ENCODE results near the gene IFITM5. TPM values are rescaled to one million over a fixed set of nuclear protein-coding genes. Genes with fewer than 3 reads are reported as not detected.

The IFITM5 gene
- total and polyA plus RNA-seq, 2 of the 8 experiments (the other 6 are each of a cell fraction or from before 2014, with no cell fraction given), result not detected

DNA sequence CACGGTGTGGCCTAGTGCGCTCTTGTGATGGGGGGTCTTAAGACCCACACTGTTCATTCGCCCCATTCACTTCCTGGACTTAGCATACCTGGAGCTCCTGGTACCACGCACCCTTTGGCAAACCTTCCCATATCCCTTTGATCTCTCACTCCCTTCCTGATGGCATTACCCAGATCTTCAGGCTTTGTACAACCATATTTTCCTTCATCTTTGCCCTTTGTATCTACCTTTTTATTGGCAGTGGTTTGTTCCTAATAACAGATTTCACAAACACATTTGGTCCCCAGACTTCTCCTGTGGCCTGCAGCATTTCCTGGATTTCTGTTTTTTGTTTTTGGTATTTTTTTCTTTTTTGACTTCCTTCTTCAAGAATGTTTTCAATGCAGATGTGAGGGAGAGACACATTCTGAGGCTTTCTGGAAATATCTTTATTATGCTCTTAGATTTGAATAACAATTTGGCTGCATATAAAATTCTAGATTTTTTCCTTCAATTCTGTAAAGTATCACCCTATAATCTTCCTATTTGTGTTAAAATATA, 37.4 kb upstream of the IFITM5 start:
- Histone ChIP-seq H3K4ac (replicated peaks; ENCODE audit: insufficient read length, low read depth, low read length) (peak overlapping the region; percentile 28), H2BK15ac (ENCODE audit: low read length) (peak overlapping the region; percentile 66; the same call in 1 of the 2 replicates), H4K8ac (ENCODE audit: extremely low read depth, insufficient read depth, low read length) (no peak overlapping the region), H2AK5ac (ENCODE audit: low read depth, low read length) (peak overlapping the region; percentile 93; the same call in 1 of the 2 replicates), H3K23me2 (ENCODE audit: low read depth, low read length) (no peaks in the 10 kb centered on the region), H3K23ac (ENCODE audit: insufficient read length) (no peak overlapping the region), H3K18ac (ENCODE audit: extremely low read depth, low read length) (peak overlapping the region; percentile 76), H2AFZ (ENCODE audit: low read length) (peak overlapping the region; percentile 68), H2BK20ac (ENCODE audit: low read length) (peak overlapping the region; percentile 40), H3K27me3 (replicated peaks in 1 of 4; ENCODE audit: control insufficient read depth in 3 of 4, extremely low read depth in 1 of 4, insufficient read depth in 3 of 4, low read length in 3 of 4) (no peaks in the 10 kb centered on the region), H3K9me3 (ENCODE audit: insufficient read depth in 2 of 2, low read depth in 1 of 2, low read length in 1 of 2) (peaks cover 6 to 8% of the 10 kb centered on the region in 2 experiments; a peak in 3 of 4 replicates), H3K79me1 (ENCODE audit: low read depth, low read length) (no peaks in the 10 kb centered on the region), H2BK12ac (ENCODE audit: low read depth, low read length) (peak overlapping the region; percentile 98), H3K27ac (ENCODE audit: low read depth, low read length) (no peak overlapping the region), H2BK120ac (replicated peaks; ENCODE audit: low read depth, low read length) (peak overlapping the region; percentile 59), H4K5ac (ENCODE audit: insufficient read length, low read depth, low read length) (no peak overlapping the region), H3K14ac (ENCODE audit: insufficient read length) (no peak overlapping the region), H3K9ac (replicated peaks in 1 of 4; ENCODE audit: extremely low read depth in 1 of 4, low read depth in 3 of 4, low read length in 3 of 4) (no peak overlapping the region), H2BK5ac (ENCODE audit: low read depth, low read length) (peak overlapping the region; percentile 85; the same call in 1 of the 2 replicates), H3K4me1 (replicated peaks in 1 of 4; ENCODE audit: control insufficient read depth in 3 of 4, insufficient read depth in 4 of 4, low read length in 3 of 4) (peaks cover 7 to 33% (median 26%) of the 10 kb centered on the region in 4 experiments), H3K4me3 (ENCODE audit: extremely low read depth in 1 of 4, insufficient read depth in 2 of 4, low read depth in 3 of 4, low read length in 4 of 4) (no peak overlapping the region), H4K20me1 (replicated peaks in 1 of 2; ENCODE audit: control insufficient read depth in 1 of 2, insufficient read depth in 2 of 2, low read length in 2 of 2) (no peaks in the 10 kb centered on the region), H3K36me3 (ENCODE audit: control insufficient read depth in 2 of 4, insufficient read depth in 4 of 4, low read length in 3 of 4) (no peaks in the 10 kb centered on the region), H3K4me2 (ENCODE audit: insufficient read depth in 1 of 2, low read depth in 2 of 2, low read length in 2 of 2) (no peak overlapping the region), H4K91ac (replicated peaks; ENCODE audit: insufficient read length, low read length) (peak overlapping the region; percentile 56), H3K79me2 (ENCODE audit: control insufficient read depth in 1 of 2, insufficient read depth in 2 of 2, low read length in 2 of 2) (no peaks in the 10 kb centered on the region), H3K56ac (replicated peaks; ENCODE audit: insufficient read length, low read depth, low read length) (no peak overlapping the region)
- ChIA-PET CTCF (ENCODE audit: partially characterized antibody) (interaction anchor here (0.6 to 5.6 kb wide), 5 partner anchors 15 to 87 kb away, joined by 3 to 22 read pairs (median 3); no protein-coding TSS in a partner anchor), POLR2A (ENCODE audit: partially characterized antibody) (interaction anchor here (1.2 to 1.4 kb wide), 2 partner anchors 9 to 32 kb away, joined by 3 to 4 read pairs; no protein-coding TSS in a partner anchor)
- WGBS, 2 experiments (ENCODE audit: extremely low coverage in 1 of 2, insufficient coverage in 1 of 2, insufficient read length in 1 of 2, insufficient replicate concordance in 2 of 2, low coverage in 1 of 2, low lambda C conversion rate in 2 of 2, missing lambda C conversion rate in 1 of 2), result 86% methylated on average over 4 of the region's 4 CpGs; no CpG with 5 or more reads in 1 of the 2 experiments
- FAIRE-seq (no peak), DNase-seq (ENCODE audit: low read depth in 1 of 2, low spot score in 2 of 2) (no peak)
- no peak for TF ChIP-seq SIN3A (conservative IDR thresholded peaks at IDR 0.05 in 1 of 2, IDR thresholded peaks at IDR 0.05 in 1 of 2; ENCODE audit: low read depth in 1 of 2, low read length in 2 of 2)
- TF ChIP-seq, protein P1, sequence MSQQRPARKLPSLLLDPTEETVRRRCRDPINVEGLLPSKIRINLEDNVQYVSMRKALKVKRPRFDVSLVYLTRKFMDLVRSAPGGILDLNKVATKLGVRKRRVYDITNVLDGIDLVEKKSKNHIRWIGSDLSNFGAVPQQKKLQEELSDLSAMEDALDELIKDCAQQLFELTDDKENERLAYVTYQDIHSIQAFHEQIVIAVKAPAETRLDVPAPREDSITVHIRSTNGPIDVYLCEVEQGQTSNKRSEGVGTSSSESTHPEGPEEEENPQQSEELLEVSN (IDR thresholded peaks at IDR 0.05), result no peak
- no peak for TF ChIP-seq SP2 (IDR thresholded peaks at IDR 0.05; ENCODE audit: low read length)
- TF ChIP-seq RXRA (IDR thresholded peaks at IDR 0.05; ENCODE audit: insufficient read depth, low read depth, low read length), result no peak
- TF ChIP-seq, protein P2, sequence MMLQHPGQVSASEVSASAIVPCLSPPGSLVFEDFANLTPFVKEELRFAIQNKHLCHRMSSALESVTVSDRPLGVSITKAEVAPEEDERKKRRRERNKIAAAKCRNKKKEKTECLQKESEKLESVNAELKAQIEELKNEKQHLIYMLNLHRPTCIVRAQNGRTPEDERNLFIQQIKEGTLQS (IDR thresholded peaks at IDR 0.05; ENCODE audit: insufficient read depth, low read depth, low read length), result no peak
- TF ChIP-seq RFX5 (IDR thresholded peaks at IDR 0.05; ENCODE audit: borderline replicate concordance, low read depth, low read length), result no peak
- TF ChIP-seq SAP30 (IDR thresholded peaks at IDR 0.05; ENCODE audit: insufficient read depth, insufficient replicate concordance, low read length), result no peak
- no peak for TF ChIP-seq BRCA1 (IDR thresholded peaks at IDR 0.05; ENCODE audit: low read depth, low read length)
- no peak for TF ChIP-seq EGR1 (IDR thresholded peaks at IDR 0.05; ENCODE audit: borderline replicate concordance, low read depth, low read length)
- TF ChIP-seq NRF1 (IDR thresholded peaks at IDR 0.05; ENCODE audit: low read depth, low read length), result no peak
- no peak for TF ChIP-seq YY1 (IDR thresholded peaks at IDR 0.05; ENCODE audit: low read depth, low read length)
- TF ChIP-seq BCL11A (IDR thresholded peaks at IDR 0.05; ENCODE audit: low read depth in 2 of 2, low read length in 2 of 2), result no peak
